Smooth muscle cell of the coronary artery (primary cell): ENCODE data around the gene GIMD1. TPM values are rescaled to one million over a fixed set of nuclear protein-coding genes. Genes with fewer than 3 reads are reported as not detected.

Experiments used
- total RNA-seq: library from RNA; depleted of rRNA; stranded (reverse); fragments of >200 nt; gene quantifications from 2 replicates; pipeline ENCODE4 v1.2.3, GENCODE V29; 2014; ENCODE audit warnings: low replicate concordance

Gene GIMD1
- not detected in 2 replicates for total RNA-seq

DNA sequence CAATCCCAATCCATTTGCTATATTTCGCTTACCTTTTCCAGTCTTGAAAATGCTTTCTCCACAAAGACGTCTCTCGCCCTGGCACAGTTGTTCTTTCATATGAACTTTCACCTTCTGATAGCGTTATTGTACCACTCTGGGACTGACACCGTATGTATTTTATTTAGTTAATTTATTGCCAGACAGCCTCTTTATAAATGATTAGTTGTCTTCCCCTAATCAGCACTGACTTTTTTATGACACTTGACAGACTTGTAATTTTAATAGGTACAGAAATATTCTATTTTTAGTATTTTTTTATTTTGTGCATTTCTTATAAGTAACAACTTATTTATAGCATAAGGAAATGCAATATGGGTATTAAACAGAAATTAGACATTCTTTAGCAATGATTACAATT is at the start of gene GIMD1:
Gene GIMD1, minus strand, starts transcription at position 101 of the 400 bp plus-strand sequence. CDS start 1,343 bp downstream, outside the sequence.

DNA sequence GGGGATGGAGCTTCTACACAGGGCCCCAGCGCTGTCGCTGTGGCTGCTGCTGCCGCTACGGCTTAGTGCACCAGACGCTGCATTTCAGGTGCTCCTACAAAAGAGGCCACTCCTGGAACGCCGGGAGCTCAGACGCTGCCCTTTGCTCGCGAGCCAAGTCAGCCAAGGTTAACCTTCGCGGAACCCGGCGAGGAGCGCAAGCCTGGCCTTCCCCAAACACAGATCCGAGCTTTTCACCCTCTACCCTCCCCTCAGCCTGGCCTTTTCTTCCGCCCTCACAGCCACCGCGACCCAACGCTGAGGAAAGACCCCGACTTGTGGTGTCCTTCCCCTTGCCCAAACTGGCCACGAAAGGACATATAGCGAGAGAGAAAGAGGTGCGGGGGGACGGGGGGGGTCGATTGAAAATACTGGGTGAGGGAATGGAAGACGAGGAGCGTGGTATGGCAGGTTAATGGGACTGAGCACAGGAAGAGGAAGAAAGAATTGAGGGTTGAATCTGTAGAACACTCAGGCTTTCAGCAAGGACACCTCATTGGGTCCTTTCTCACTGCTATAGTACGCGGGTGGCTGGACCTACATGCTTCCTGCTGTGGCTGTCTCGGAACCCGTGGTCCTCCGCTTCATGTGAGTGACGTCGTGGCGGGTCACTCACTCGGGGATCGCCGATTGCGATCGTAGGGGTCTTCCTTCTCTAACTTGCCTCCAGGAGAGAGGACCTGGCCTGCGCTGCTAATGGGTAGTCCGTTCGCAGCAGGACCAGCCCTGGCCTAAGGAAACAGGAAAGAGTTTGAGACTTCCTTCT is 52.4 kb downstream of the GIMD1 start, which contains the start of the genes AIMP1 and TBCK:
Gene AIMP1, plus strand, starts transcription at position 583 of the 805 bp plus-strand sequence. CDS start 8,460 bp downstream, outside the sequence.
Gene TBCK, minus strand, starts transcription at position 242 of the 805 bp plus-strand sequence. CDS start 7,249 bp downstream, outside the sequence.

Other genes starting within 250 kb of the GIMD1 start
- 28.3 and 47.2 TPM in 2 replicates for gene TBCK, start 52.6 kb downstream of the GIMD1 start, total RNA-seq
- gene AIMP1, start 52.2 kb downstream of the GIMD1 start, total RNA-seq: 10.4 and 19.8 TPM in 2 replicates